Femur (tissue), 1 donor: ENCODE data around the gene NLGN1.

Source experiments
- DNase-seq: peaks from one replicate; pipeline ENCODE4 v3.0.0-alpha.2; 2017

NLGN1 gene

DNA sequence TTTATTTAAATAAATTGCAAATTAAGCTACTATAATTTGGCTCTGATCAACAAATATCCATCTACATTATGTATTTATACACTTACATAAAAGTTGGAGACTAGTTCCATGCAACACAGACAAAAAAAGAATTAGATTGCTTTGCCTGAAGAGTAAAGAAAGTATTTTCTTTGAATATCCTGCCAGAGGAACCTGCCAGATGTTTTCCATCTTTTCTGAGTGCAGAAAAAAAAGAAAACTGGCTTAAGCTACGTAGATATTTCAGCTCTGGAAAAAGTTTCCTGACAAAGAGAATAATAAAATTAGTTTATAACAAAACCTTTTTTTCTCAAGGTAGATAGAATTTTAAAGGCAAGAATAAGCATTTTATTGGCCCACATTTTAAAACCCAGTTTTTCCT lies 854.1 kb downstream of the NLGN1 start:
- no peak for DNase-seq

GRCh38 chr3:174253196-174253823 lies 855.8 kb downstream of the NLGN1 start:
- DNase-seq, result no peak

DNA sequence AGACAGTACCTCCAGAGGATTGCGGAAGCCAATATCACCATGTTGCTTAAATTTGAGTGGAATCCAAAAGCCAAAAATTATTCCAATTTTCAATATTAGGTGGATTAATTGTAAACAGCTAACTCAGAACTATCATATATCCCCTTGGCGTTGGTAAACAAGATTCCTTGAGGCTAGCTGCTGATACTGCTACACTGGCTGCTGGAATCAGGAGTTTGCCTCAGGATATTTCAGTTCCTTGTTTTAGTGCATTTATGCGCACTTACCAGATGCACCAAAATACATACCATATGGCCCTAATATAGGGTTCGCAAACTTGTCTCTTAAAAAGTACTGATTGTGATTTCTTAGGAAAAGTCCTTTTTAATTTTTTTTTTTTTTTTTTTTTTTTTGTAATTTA lies 856.4 kb downstream of the NLGN1 start:
- DNase-seq, result no peak

GRCh38 chr3:174255454-174255853 lies 857.9 kb downstream of the NLGN1 start:
- DNase-seq, result no peak

GRCh38 chr3:174266476-174266875 lies 868.9 kb downstream of the NLGN1 start:
- DNase-seq, result no peak

DNA sequence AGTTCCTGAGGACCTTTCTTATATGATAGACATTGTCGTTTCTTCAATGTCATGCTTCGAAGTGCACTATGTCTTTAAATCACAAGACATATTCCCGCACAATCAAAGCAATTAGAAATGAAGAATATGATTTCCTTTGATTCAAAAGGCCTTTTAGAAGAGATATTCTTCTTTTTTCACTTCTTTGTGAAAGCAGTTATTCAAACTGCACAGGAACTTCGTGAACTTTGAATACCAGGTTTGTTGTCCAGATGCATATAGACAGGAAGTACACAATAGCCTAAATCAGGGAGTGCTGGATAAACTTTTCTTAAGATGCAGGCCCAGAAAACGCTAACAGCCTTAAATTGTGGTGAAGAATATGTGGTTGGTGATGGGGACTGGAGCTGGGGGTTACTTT lies 870.5 kb downstream of the NLGN1 start:
- DNase-seq, result no peak

DNA sequence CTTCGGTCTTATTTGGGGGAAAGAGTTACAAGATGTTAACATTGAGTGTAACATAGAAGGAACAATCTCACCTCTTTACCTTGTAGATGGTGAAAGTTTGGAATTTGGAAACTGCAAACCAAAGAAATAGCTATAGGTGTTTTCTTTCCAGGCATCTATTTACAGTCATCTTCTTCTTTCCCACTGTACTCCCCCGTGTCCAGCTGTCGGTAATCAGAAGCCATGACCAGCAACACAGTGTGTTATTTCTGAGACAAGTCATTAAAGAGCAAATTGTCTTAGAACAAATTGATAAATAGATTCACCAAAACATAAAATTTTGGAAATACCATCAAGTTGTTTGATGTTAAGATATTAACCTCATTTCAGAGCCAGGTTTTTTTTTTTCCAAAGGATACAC lies 871.0 kb downstream of the NLGN1 start:
- DNase-seq, result no peak

DNA sequence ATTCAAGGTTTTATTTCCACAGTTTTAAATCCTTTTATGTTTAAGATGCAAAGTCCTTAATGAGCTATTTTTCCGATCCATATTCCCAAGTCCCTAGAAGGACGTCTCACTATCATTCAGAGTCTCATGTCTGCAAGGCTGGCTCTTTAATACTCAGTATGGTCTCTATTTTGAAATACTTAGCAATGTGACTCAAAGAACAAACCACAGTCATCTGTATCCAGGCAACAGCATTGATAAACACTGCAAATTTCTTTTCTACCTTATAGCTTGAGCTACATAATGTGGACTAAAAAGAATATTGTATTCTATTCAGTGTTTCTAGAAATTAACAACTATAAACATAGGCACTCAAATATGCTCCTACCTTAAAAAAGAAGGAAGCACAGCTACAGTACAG lies 873.3 kb downstream of the NLGN1 start:
- no peak for DNase-seq

DNA sequence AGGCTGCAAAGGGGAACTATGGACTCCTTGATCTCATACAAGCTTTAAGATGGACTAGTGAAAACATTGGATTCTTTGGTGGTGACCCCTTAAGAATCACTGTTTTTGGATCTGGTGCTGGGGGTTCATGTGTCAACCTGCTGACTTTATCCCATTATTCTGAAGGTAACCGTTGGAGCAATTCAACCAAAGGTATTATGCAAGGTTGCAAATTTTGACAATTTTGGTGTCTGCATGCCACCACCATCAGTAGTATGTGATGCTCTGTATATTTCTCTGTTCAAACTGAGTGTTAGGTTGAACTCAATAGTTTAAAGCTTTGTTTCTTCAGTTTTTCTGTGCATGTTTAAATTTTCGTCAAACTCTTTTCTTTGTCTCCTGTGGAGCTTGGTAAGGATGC lies 877.8 kb downstream of the NLGN1 start:
- DNase-seq, result no peak

DNA sequence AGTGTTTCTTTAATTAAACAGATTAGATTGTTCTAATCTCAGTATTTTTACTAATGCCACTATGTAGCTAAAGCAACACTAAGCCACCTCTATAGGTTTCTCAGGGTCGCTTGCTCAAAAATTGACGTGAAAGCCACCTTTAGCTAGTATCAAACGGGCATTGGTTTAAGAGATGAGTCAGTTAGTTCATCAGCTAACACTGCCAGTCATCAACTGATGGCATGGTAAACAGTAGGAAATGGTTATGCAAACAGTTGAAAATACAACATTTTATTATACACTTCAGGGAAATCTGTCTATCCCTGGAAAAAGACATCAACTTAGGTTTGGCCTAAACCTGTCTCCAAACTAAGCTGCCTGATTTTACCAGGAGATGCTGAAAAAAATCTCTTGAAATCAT lies 879.3 kb downstream of the NLGN1 start:
- DNase-seq, result no peak

- no peak for DNase-seq
These were observed 880.5 kb downstream of the NLGN1 start for GRCh38 chr3:174278094-174278493.

DNA sequence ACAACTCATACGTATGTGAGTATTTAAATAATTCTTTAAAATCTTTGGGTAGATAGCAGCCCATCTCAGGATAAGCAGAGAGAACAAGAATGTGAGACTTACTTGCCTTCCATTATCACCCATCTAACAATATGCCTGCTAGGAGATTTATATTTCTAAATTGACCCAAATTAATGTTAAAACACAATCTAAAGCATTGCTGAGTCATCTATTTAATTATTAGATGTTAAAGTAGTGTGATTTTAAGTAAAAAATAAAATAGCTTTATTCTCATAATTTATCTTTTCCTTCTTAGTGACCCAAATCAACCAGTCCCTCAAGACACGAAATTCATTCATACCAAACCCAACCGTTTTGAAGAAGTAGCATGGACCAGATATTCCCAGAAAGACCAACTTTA lies 882.6 kb downstream of the NLGN1 start:
- no peak for DNase-seq

DNA sequence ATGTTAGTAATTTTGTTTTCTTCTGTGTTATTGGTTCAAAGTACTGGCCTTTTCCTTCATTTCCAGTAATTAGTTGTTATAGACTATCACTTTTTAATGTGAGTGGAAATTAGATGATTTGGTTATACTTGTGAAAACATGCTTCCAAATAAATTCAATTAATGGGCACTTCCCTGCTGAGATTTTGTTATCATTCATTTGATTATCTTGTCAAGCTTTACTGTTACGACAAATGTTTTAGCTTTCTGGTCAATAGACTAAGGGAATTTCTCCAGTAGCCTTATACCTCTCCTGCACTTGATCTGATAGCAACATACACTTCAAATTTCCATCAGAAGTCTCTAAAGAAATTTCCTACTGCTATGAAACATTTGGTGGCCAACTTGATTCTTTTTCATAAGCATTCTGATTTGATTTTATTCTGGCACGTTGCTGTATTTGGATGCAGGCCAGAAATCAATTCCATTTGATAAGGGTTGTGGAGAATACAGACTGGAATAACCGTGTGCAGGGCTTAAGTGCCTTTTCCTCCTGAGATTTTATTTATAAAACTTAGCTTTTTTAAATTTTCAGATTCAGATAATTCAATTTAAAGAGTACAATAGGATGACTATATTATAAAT lies 887.8 kb downstream of the NLGN1 start:
- DNase-seq, result no peak

DNA sequence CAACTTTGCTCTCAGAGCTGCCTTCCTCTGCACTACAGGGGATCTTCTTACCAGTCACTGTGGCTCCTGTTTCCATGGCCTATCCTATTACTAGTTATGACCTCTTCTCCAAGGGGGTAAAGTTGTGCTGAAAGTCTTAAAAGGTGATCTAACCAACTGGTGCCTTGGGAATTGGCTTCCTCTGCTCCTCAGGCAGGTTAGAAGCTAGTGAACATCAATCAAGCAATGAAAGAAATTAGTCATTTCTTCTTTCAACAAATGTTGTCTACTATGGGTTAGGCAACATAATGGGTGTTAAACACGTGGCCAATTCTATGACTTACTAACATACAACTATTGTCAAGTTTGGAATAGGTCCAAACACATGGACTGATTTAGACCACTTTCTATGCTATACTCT lies 890.2 kb downstream of the NLGN1 start:
- DNase-seq, result no peak

GRCh38 chr3:174294616-174295015 lies 897.1 kb downstream of the NLGN1 start:
- no peak for DNase-seq

GRCh38 chr3:174295306-174296092 lies 898.0 kb downstream of the NLGN1 start:
- no peak for DNase-seq

DNA sequence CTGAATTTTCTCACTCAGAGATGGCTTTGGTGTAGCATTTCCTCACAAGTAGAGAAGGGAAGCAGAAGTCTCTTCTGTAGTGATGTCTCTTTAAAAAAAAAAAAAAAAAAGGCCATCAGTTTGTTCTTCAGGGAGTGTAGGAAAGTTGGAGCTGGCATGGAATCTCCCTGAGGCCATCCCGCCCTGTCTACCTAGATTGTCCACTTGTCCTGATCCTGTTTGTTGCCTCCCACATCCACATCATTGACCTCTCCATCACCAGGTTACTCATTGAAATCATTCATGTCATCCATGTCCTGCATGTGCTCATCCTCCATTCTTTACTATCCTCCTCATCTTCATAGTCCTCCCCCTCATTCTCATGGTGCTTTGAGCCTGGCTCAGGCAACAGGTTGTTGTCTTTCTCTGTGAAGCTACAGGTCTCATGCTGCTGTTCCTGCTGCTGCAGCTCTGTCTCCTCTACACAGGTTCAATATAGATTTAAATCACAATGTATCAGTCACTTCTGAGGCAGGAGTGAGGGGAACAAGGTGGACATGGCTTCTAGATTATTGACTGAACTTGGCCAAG lies 905.3 kb downstream of the NLGN1 start:
- no peak for DNase-seq

DNA sequence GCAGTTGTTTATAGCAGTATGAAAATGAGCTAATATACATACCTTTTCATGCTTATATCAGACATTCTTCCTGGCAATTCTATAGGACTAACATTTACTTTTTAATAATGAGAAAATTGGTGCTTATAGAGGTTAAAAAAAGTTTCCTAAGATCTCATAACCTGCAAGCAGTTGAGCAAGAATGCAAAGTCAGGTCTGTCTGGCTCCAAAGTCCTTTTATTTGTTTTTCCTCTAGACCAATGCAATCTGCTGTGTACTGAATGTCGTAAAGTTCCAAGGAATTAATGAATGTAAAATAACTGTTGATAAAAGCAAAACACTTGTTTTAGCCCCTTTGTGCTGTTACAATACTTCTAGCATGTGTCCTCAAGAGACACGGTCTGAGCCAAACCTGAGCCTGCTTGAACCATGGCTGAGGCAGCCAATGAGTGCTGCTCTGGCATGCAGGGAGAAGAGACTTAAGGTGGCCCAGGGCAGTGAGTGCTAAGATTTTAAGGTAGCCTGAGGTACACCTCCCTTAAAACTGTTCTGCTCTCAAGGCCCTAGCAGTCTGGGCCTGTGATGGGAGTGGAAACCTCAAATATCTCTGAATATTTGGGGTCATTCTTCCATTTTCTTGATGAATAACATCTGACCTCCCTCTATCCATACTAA lies 906.5 kb downstream of the NLGN1 start:
- no peak for DNase-seq

- DNase-seq, result no peak
These were observed 911.2 kb downstream of the NLGN1 start for GRCh38 chr3:174308736-174309135.

GRCh38 chr3:174310475-174310983 lies 913.0 kb downstream of the NLGN1 start:
- no peak for DNase-seq

GRCh38 chr3:174315225-174315624 lies 917.7 kb downstream of the NLGN1 start:
- DNase-seq, result no peak

DNA sequence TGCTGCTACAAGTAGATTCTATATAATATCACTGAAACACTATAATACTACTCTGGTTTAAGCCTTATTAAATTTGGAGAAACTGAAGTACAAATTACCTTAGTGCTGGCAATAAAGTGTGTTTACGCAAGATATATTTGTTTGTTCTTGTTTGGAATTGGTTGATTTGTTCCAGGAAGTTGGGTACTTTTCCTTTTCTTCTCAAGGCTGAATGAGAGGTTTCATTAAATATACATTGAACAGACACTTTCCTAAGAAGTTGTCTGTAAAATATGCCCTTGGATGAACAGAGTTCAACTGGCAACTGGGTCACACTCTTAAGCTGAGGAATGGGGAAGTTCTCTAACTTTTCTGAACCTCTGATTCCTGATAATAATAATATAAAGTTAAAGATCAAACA lies 919.5 kb downstream of the NLGN1 start:
- DNase-seq, result no peak

GRCh38 chr3:174318181-174318580 lies 920.6 kb downstream of the NLGN1 start:
- DNase-seq, result no peak
